ENCODE results near the gene MEGF11. TPM values are rescaled to one million over a fixed set of nuclear protein-coding genes. Genes with fewer than 3 reads are reported as not detected.

MEGF11 gene
- polyA plus RNA-seq, 1 of the 3 experiments (the other 2 are of a cell fraction), result not detected

GRCh38 chr15:66103293-66103590 lies 150.3 kb downstream of the MEGF11 start:
- DNase-seq, result no peak
- H4K20me1 ChIP-seq (ENCODE audit: insufficient read depth), result no peaks in the 10 kb centered on the region
- POLR2A ChIA-PET, result no interaction called here
- H3K4me2 ChIP-seq, result no peak overlapping the region
- H3F3A ChIP-seq (replicated peaks; ENCODE audit: insufficient read depth), result no peaks in the 10 kb centered on the region
- H2AFZ ChIP-seq (ENCODE audit: low read depth), result no peak overlapping the region
- H3K36me3 ChIP-seq (replicated peaks in 1 of 2; ENCODE audit: control insufficient read depth in 1 of 2, insufficient read depth in 2 of 2, low read length in 1 of 2), result no peaks in the 10 kb centered on the region
- CTCF ChIA-PET, result no interaction called here
- H3K9me2 ChIP-seq, result no peaks in the 10 kb centered on the region
- no peak overlapping the region for H3K4me3 ChIP-seq (ENCODE audit: low read depth in 2 of 2, low read length in 1 of 2)
- H3K4me1 ChIP-seq (ENCODE audit: control insufficient read depth in 1 of 2, insufficient read depth in 2 of 2, low read depth in 1 of 2, low read length in 1 of 2), result no peaks in the 10 kb centered on the region; a peak in 1 of 4 replicates
- 50% methylated on average over 3 of the region's 3 CpGs for WGBS (ENCODE audit: low lambda C conversion rate)
- no peaks in the 10 kb centered on the region for H3K9me3 ChIP-seq
- TF ChIP-seq POLR2AphosphoS5 (IDR thresholded peaks at IDR 0.05; ENCODE audit: low read depth, low read length), result no peak
- TF ChIP-seq FOXM1 (IDR thresholded peaks at IDR 0.05; ENCODE audit: low read depth), result no peak
- no peak for TF ChIP-seq SMC3 (IDR thresholded peaks at IDR 0.05; ENCODE audit: low read depth, low read length)
- no peak for TF ChIP-seq MEF2A (IDR thresholded peaks at IDR 0.05; ENCODE audit: borderline replicate concordance, low read depth)
- no peak for TF ChIP-seq EZH2phosphoT487 (IDR thresholded peaks at IDR 0.05; ENCODE audit: borderline replicate concordance, low read depth)
- TF ChIP-seq REST (IDR thresholded peaks at IDR 0.05; ENCODE audit: low read depth, low read length), result no peak
- TF ChIP-seq TCF12 (IDR thresholded peaks at IDR 0.05), result no peak
- TF ChIP-seq SIN3A (IDR thresholded peaks at IDR 0.05; ENCODE audit: borderline replicate concordance, low read depth, low read length), result no peak
- no peak for TF ChIP-seq CTCF (IDR thresholded peaks at IDR 0.05)
- TF ChIP-seq RCOR1 (IDR thresholded peaks at IDR 0.05; ENCODE audit: low read length), result no peak
- no peak for TF ChIP-seq NFIC (IDR thresholded peaks at IDR 0.05; ENCODE audit: borderline replicate concordance)
- TF ChIP-seq IRF3 (IDR thresholded peaks at IDR 0.05; ENCODE audit: low read depth, low read length), result no peak
- no peaks in the 10 kb centered on the region for H3K79me2 ChIP-seq (ENCODE audit: insufficient read depth)
- H3K27me3 ChIP-seq (ENCODE audit: insufficient read depth), result peaks cover 29% of the 10 kb centered on the region
- H3K9ac ChIP-seq, result no peak overlapping the region
- H3K27ac ChIP-seq (ENCODE audit: low read depth in 2 of 2, low read length in 1 of 2), result no peak overlapping the region
